Measurements from ENCODE around the gene DCAF12L2.
"Not testable (repeated sequence)": the region's sequence is repeated elsewhere in the genome, so short reads cannot be mapped to it uniquely, and the experiment has no call there.

DCAF12L2 gene

DNA sequence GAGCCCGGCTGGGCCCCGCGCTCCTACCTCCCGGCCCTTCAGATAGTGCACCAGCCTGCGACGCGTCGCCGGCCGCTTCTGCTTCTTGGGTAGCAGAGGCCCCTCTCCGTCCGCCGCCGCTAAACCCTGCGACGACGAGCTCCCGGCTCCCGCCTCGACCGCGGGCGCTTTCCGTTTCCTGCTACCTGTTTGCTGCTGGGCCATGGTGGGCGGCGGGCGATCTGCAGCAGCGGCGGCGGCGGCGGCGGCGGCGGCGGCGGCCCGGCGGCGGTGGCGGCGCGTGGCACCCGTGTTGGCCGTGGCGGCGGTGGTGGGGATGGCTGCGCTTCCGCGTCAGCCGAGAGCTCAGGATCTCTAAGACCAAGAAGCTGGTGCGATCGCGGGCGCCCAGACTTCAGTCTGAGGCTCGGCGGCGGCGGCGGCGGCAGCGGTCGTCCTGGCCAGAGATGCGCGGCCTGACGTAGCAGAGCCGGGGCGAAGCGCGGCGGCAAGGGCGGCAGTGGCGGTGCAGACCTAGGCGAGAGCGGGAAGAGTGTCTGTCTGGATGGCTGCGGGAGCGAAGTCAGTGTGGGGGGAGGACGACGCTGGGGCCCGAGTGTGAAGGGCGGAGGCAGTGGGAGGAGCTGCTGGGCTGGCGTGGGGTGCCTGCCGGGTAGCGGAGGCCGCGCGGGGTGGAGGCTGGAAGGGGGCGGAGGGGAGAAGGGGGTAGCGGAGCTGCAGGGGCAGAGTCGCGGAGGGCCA lies at the start of gene DCAF12L2:
Gene DCAF12L2 (minus strand): TSS at position 569 of the 741 bp plus-strand sequence. CDS start 365 bp downstream, at position 204.
- Histone ChIP-seq H3K4me3 (IDR thresholded peaks at IDR 0.05; ENCODE audit: insufficient read depth, low read depth, low read length) (no peak within 1 kb of the TSS), H3K36me3 (ENCODE audit: insufficient read depth) (no peaks in the 10 kb centered on the region), H3K79me2 (ENCODE audit: insufficient read depth, low read depth) (no peaks in the 10 kb centered on the region), H3K4me2 (no peak within 1 kb of the TSS), H2AFZ (ENCODE audit: low read depth) (no peak within 1 kb of the TSS), H3K9ac (no peak within 1 kb of the TSS), H3K27ac (no peak within 1 kb of the TSS), H3K27me3 (ENCODE audit: insufficient read depth, low read depth) (no peaks in the 10 kb centered on the region), H4K20me1 (ENCODE audit: insufficient read depth) (no peaks in the 10 kb centered on the region), H3K4me1 (ENCODE audit: low read depth, poor library complexity, severe bottlenecking) (no peaks in the 10 kb centered on the region)
- TF ChIP-seq, protein P1, sequence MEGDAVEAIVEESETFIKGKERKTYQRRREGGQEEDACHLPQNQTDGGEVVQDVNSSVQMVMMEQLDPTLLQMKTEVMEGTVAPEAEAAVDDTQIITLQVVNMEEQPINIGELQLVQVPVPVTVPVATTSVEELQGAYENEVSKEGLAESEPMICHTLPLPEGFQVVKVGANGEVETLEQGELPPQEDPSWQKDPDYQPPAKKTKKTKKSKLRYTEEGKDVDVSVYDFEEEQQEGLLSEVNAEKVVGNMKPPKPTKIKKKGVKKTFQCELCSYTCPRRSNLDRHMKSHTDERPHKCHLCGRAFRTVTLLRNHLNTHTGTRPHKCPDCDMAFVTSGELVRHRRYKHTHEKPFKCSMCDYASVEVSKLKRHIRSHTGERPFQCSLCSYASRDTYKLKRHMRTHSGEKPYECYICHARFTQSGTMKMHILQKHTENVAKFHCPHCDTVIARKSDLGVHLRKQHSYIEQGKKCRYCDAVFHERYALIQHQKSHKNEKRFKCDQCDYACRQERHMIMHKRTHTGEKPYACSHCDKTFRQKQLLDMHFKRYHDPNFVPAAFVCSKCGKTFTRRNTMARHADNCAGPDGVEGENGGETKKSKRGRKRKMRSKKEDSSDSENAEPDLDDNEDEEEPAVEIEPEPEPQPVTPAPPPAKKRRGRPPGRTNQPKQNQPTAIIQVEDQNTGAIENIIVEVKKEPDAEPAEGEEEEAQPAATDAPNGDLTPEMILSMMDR (conservative IDR thresholded peaks at IDR 0.05; ENCODE audit: low read depth, low read length), result no peak

DNA sequence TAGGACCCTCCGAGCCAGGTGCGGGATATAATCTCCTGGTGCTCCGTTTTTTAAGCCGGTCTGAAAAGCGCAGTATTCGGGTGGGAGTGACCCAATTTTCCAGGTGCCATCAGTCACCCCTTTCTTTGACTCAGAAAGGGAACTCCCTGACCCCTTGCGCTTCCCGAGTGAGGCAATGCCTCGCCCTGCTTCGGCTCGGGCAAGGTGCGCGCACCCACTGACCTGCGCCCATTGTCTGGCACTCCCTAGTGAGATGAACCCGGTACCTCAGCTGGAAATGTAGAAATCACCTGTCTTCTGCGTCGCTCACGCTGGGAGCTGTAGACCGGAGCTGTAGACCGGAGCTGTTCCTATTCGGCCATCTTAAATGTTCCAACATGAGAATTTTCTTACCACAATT lies 24.8 kb upstream of the DCAF12L2 start:
- H3K79me2 ChIP-seq (ENCODE audit: insufficient read depth, low read depth); H3K4me3 ChIP-seq (IDR thresholded peaks at IDR 0.05; ENCODE audit: insufficient read depth, low read depth, low read length); H3K27me3 ChIP-seq (ENCODE audit: insufficient read depth, low read depth); H4K20me1 ChIP-seq (ENCODE audit: insufficient read depth); H2AFZ ChIP-seq (ENCODE audit: low read depth); H3K9ac ChIP-seq; H3K36me3 ChIP-seq (ENCODE audit: insufficient read depth); H3K4me2 ChIP-seq; H3K27ac ChIP-seq; H3K4me1 ChIP-seq (ENCODE audit: low read depth, poor library complexity, severe bottlenecking): not testable (repeated sequence)

DNA sequence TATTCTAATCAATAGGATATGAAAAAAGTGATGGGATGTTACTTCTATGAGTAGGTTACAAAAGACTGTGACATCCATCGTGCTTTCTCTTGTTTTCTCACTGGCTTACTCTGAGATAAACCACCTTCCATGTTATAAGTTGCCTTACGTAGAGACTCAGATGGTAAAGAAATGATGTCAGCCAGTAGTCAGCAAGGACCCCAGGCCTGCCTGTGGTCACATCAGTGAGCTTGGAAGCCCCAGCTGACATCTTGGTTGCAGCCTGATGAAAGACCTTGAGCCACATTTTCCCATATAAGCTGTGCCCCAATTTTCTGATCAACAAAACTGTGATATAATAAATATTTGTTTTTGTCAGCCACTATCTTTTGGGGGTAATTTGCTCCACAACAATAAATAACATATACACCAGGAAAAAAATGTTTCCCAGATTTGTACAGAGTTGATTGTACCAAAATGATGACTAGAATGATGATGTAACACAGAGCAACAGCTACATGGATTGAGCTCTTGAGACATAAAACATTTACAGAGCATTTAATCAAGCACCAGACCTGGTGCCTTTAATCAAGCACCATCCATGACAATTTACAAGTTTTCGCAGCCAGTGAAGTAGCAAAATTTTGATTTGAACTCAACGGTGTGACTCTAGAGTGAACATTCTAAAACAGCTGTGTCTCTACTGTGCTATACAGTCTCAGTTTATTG lies 11.2 kb upstream of the DCAF12L2 start:
- Histone ChIP-seq H3K36me3 (ENCODE audit: insufficient read depth) (no peaks in the 10 kb centered on the region), H3K79me2 (ENCODE audit: insufficient read depth, low read depth) (no peaks in the 10 kb centered on the region), H3K27me3 (ENCODE audit: insufficient read depth, low read depth) (no peaks in the 10 kb centered on the region), H3K4me3 (IDR thresholded peaks at IDR 0.05; ENCODE audit: insufficient read depth, low read depth, low read length) (no peak overlapping the region), H3K4me2 (no peak overlapping the region), H2AFZ (ENCODE audit: low read depth) (no peak overlapping the region), H4K20me1 (ENCODE audit: insufficient read depth) (no peaks in the 10 kb centered on the region), H3K9ac (no peak overlapping the region), H3K27ac (no peak overlapping the region), H3K4me1 (ENCODE audit: low read depth, poor library complexity, severe bottlenecking) (no peaks in the 10 kb centered on the region)
- TF ChIP-seq, protein P1 (conservative IDR thresholded peaks at IDR 0.05; ENCODE audit: low read depth, low read length), result no peak

GRCh38 chrX:126170720-126171119 lies 4.6 kb upstream of the DCAF12L2 start:
- no peak overlapping the region for H3K9ac ChIP-seq
- H3K79me2 ChIP-seq (ENCODE audit: insufficient read depth, low read depth), result no peaks in the 10 kb centered on the region
- no peaks in the 10 kb centered on the region for H4K20me1 ChIP-seq (ENCODE audit: insufficient read depth)
- H3K4me2 ChIP-seq, result no peak overlapping the region
- H3K27ac ChIP-seq, result no peak overlapping the region
- H3K4me1 ChIP-seq (ENCODE audit: low read depth, poor library complexity, severe bottlenecking), result no peaks in the 10 kb centered on the region
- H3K36me3 ChIP-seq (ENCODE audit: insufficient read depth), result no peaks in the 10 kb centered on the region
- H3K27me3 ChIP-seq (ENCODE audit: insufficient read depth, low read depth), result no peaks in the 10 kb centered on the region
- no peak overlapping the region for H3K4me3 ChIP-seq (IDR thresholded peaks at IDR 0.05; ENCODE audit: insufficient read depth, low read depth, low read length)
- TF ChIP-seq, protein P1 (conservative IDR thresholded peaks at IDR 0.05; ENCODE audit: low read depth, low read length), result no peak
- no peak overlapping the region for H2AFZ ChIP-seq (ENCODE audit: low read depth)

DNA sequence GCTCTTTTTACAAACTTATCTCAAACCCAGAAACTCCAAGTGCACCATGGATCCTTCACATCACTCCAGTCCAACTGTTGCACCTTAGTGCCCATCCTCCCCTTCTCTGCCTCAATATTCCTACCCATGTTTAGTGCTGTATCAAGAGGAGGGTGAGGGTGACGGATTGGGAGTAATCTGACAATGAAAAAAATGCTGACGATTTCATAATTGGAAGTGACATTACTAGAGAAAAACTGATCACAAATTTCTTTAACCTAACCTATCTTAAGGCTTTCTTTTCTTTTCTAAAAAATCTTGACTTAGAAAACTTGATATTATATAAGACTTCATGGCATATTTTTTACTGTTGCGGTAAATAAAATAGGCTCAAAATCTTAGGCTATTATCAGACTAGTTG lies 1.5 kb upstream of the DCAF12L2 start:
- Histone ChIP-seq H3K4me1 (ENCODE audit: low read depth, poor library complexity, severe bottlenecking) (no peaks in the 10 kb centered on the region), H3K4me2 (no peak overlapping the region), H2AFZ (ENCODE audit: low read depth) (no peak overlapping the region), H3K27me3 (ENCODE audit: insufficient read depth, low read depth) (no peaks in the 10 kb centered on the region), H3K9ac (no peak overlapping the region), H4K20me1 (ENCODE audit: insufficient read depth) (no peaks in the 10 kb centered on the region), H3K4me3 (IDR thresholded peaks at IDR 0.05; ENCODE audit: insufficient read depth, low read depth, low read length) (no peak overlapping the region), H3K27ac (no peak overlapping the region), H3K36me3 (ENCODE audit: insufficient read depth) (no peaks in the 10 kb centered on the region), H3K79me2 (ENCODE audit: insufficient read depth, low read depth) (no peaks in the 10 kb centered on the region)
- TF ChIP-seq, protein P1 (conservative IDR thresholded peaks at IDR 0.05; ENCODE audit: low read depth, low read length), result no peak

All from KMS-11 (cell line).